Kidney capillary endothelial cell (primary cell): ENCODE results near the gene MYZAP.
A peak's percentile ranks its signal among the peaks of the same experiment; 100 is the strongest.

ENCODE experiments used
- DNase-seq: peaks from one replicate; pipeline ENCODE4 v3.0.0-alpha.2; 2018; ENCODE audit warnings: low spot score

The MYZAP gene

DNA sequence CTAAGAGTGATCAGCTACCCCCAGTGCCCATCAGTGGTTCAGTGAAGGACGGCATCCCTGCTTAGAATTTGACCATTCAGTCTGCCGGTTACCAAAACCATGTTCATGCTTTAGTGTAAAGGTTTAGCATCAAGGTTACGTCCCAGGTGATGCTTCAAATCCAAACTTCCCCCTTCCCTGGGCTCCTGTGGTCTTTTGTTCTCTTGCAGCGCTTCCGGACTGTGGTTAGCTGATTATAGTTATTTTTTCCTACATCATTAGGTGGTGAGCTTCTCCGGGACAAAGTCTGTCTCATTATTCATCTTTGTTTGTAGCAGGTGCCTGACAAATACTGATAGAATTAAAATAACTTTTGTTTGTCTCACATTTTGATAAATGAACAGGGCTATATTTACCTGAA lies 28.3 kb upstream of the MYZAP start:
- DNase-seq = no peak

DNA sequence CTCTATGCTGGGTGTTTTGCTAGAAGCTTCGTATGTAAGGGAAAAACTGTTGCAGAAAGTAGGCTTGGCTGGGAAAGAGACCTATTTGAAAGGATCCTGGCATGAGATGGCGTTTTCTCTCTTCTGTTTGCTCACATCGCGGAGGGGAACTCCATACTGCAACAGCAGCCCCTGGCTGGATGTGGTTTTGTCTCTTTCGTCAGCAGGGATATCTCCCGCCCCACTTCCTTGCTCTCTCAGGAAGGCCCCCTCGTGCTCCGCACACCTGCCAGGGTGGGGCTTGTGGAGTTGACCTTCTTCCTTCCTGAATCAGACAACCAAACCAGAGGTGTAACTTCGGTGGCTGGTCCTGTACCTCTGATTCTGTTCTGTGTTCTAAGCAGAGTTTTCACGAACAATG lies 26.4 kb upstream of the MYZAP start:
- DNase-seq = no peak

DNA sequence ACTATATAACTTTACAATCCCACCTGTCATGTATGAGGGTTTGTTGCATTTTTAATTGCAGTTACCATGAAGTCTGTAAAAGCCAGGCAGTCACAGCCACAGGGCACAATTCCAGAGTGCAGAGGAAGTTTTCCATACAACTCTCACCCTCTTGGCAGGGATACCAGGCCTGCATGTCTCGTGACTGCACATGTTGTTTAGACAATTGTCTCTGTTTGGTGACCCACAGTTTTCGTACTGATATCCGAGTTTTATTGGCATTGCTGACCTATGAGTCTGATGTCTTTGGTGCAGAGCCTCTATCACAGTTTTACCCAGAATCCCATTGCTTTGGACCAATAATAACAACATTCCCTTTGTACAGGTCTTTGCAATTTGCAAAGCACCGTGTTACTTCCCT lies 24.9 kb upstream of the MYZAP start:
- DNase-seq = no peak

DNA sequence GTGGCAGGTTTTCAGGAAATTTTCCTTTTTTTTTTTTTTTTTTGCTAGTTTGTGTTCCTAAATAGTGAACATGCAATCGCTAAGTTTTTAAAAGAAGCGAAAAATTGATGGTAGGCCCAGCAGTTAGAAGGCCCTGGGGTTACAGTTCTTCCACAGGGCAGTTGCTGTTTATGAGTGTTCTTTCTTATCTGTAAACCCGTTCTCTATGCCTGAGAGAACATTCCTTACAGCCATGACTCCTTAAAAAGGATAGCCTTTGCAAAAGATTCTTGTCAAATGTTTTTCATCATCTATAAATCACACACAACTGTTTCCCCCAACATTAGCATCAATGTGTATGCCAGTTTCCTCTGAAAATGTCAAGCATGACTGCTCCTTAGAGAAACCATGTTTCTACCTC lies 23.8 kb upstream of the MYZAP start:
- no peak for DNase-seq

DNA sequence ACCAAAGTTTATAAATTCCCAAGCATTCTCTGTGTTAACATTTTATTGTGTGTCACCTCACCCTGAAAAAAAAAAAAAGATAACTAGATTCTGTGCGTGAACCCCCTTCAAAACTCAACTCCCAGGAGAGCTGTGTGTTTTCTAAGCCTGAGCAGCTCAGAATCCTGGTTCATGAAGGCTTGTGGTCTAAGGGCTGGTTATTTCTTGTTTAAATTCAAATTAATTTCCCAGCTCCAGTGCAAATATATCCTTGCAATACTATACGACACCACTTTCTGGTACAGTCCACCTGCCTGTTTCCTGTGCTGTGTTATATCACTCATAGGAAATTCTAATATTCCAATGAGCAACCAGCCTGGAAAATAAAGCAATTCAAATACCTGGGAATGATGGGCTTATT lies 23.4 kb upstream of the MYZAP start:
- no peak for DNase-seq

DNA sequence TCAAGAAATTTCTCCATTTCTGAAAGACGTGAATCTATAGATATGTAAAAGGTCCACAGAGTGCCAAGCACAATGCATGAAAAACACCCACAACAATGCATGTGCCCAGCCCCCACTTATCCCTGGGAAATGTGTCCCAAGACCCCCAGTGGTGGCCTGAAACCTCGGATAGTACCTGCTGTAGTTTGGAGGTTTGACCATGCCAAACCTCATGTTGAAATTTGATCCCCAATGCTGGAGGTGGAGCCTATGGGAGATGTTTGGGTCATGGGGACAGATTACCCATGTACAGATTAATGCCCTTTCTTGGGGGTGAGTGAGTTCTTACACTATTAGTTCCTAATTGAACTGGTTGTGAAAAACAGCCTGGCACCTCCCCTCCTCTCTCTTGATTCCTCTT lies 21.4 kb upstream of the MYZAP start:
- no peak for DNase-seq

DNA sequence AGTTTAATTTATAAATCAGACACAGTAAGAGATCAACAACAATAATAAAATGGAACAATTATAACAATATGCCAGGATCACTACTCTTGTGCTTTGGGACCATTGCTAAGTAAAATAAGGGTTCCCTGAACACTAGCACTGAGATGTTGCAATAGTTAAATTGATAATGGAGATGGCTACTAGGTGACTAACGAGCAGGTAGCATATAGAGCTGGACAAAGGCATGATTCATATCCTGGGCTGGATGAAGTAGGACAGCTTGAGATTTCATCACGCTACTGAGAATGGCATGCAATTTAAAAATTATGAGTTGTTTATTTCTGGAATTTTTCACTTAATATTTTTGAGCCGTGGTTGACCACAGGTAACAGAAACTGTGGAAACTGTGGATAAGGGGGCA lies 20.7 kb upstream of the MYZAP start:
- DNase-seq = no peak

DNA sequence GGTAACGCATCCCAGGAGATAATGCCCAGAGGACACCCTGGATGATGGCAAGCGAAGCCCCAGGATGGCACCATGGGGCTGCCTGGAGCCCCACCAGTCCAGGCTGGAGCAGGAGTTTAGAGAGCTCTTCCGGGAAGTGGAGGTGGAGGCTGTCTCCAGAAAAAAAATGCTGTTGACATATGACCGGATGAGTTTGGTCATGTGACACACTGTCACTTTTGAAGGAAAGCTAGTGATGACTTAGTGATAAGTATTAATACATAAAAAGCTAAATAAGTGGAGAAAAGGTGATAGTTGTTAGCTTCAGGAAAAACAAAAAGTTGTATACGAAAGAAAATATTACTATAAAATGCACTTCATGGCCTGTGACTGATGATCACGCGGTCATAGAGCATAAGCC lies 20.0 kb upstream of the MYZAP start:
- no peak for DNase-seq

DNA sequence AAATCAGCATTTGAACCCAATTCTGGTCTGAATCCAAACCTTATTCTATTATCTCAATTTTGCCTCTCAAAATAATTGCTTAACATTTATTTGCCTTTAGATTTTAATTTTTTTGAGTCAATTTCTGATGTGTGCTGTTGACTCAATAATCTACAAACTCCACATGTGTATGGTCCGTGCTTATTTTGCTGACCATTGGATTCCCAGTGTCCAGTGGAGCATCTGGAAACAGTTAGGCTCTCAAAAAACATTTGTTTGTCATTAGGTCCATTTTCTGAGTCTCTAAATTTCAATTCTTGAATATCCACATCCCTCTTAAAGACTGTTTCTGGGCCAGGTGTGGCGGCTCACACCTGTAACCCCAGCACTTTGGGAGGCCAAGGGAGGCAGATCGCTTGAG lies 19.2 kb upstream of the MYZAP start:
- DNase-seq = no peak

DNA sequence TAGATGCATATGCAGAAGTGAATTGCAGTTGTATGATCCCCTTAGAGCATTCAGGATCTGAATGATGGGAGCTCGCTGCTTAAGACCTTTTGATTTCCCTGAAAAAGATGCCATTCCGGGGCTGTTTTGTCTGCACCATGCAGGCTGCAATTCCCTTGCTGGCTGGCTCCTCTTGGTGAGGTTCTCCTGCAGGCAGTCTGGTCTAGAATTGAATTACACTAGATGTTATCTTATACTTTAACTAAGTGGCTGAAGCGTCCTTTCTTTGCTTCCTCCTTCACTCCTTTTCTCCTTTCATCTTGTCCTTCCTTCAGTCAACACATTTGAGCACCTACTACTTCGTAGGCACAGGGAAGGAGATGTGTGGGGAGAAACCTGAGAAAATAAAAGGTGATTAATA lies 18.6 kb upstream of the MYZAP start:
- DNase-seq = no peak

DNA sequence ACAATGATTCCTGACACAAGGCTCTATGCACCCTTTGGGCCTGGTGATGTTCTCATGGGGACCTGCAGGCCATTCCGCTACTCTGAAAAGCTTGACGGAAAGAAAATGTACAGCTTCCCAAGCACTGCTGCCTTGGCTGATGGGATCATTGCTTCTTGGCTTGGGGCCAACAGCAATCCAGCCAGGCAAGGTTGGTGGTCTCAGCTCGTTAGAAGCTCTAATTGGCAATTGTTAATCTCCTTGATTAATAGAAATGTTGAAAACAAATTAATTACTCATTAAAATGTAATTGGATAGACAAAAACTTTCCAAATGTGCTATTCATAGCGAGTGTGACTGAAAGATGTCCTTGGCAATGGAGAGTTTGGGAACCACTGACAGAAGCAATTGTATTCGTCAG lies 16.3 kb upstream of the MYZAP start:
- no peak for DNase-seq

DNA sequence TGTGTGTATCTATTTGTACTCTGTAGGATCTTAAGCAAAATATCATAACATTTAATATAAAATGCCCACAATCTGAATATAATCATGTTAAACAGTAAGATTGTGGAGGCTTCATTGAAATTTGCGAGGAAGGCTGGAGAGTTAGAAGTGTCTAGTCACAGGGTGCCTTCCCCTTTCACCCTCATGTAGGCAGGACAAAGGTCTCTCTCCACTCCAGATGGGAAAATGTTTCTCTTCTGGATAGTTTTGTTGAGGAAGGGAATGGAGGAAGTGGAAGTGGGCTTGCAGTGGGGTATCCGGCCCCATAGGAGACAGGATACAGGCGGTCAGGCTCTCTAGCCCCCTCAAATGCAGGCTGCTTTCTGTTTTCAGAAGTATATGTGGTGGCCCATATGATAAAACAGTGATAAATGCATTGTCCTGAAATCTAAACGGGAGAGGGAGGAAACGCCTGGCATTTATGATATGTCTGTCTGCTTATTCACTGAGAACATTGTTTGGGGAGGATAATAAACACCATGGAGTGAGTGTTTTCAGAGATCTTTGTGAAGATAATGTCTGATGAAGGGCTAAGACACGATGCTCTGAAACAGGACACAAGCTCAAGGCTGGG lies 13.3 kb upstream of the MYZAP start:
- peak; percentile 63 for DNase-seq

DNA sequence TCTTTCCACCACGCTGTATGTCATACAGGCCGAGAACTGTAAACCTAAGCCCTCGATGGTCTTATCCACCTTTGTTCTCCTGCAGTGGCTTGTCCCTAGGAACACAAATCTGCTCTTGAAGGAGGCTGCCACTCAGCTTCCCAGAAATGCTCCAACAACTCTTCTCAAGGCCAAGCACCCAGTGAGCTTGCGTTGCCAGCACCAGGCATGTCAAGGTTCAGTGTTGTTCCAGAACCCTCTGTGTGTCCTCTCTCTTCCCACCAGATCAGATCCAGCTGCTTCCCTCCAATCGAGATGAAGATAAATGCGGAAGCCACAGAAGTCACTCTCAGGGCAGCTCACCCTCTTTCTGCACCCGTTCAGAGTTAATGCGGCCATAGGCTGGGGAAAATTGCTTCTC lies 11.3 kb upstream of the MYZAP start:
- DNase-seq = no peak

DNA sequence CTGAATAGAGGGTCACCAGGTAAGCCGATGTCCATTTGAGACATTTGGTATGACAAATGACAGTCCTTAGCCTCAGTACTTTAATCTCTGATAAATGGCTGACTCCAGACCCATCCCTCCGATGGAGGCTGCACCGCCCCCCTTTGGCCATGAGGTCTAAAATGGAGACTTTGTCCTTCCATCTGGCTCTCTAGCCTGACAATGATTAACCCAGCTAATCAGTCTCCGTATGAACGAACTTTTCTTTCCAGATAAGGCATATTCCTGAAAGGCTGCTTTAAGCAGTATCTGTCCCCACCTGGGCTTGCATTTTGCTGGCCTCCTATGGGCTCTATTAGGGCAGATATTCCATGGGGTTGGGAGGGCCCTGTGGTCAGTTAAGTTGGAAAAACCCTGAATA lies 10.8 kb upstream of the MYZAP start:
- DNase-seq = no peak

DNA sequence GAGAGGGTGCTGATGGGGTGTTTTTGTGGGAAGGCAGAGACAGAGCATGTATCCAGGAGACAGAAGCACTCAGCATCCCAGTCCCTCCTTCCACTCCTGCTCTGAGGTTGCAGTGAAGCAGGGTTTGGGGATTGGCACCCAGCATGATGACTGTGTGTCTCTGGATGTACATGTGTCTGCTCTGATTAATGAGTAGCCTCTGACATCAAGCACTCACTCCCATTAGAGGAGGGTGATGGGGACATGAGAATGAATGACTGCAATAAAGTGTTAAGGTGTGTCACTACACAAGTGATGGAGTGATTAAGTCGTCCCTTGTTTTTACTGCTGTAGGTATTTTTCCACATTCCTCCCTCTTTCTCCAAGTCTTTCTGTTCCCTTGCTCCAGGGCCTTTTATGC lies 9.6 kb upstream of the MYZAP start:
- no peak for DNase-seq

DNA sequence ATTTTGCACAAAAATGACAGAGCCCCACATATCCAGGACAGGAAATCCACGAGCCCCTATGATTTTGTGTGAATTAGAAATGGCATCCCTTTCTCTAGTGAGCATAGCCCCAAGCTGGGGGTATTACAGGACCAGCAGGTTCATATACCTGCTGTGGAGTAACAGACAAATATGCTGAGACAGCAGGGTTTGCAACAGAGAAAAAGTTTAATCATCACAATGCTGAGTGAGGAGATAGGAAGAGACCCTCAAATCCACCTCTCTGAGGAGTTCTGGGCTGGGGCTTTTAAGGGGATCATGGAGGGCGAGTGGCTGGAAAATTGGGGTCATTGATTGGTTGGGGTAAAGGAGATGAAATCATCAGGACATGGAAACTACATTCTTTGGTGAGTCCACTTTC lies 8.4 kb upstream of the MYZAP start:
- no peak for DNase-seq

DNA sequence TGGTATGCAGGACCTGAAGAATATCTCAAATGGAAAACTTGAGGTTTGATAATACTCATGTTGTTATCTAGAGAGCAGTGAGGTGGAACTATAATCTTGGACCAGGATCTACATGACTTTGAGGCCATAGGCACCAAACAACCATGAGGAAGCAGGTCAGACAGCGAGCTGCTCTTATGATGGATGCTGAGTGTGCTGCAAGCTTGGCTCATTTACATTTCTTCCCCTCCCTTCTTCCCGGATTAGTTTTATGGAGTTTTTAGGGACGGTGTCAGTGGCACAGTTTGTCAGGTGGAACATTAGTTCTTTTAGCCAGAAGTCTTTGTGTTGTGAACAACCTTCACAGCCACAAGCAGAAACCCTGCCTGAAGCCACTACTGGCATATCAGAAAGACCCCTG lies 8.0 kb upstream of the MYZAP start:
- no peak for DNase-seq

DNA sequence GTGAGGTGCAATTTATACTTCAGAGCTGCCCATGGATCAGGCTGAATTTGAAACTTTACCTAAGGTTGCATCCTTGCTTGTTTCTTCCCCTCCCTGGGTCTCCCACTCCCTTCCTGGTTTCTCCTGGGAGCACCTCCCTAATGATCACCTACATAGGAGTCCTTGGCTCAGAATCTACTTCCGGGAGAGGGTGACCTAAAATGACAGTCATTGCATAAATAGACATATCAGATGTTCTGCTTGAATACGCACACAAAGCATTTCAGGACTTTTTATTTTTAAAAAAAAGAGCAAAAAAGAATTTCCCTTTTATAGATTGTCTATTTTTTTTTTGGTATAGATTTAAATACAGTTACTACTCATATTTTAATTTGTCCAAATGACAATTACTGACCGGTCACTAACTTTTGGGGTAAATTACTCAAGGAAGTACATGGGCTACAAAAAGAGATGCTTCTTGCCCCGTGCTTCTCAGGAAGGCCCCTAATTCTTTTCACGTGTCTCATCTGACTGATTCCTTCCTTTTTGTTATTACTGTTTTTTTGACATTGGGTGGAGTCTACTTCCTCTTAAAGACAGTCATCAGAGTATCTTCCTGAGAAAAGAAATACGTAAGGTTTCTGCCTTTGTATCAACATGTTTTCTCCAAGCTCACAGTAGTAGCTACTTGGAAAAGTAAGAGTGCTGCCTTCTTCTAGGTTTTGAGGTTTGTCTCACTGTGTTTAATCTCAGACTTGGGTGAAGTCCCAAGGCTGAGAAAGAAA lies 4.9 kb upstream of the MYZAP start:
- DNase-seq = peak; percentile 60

DNA sequence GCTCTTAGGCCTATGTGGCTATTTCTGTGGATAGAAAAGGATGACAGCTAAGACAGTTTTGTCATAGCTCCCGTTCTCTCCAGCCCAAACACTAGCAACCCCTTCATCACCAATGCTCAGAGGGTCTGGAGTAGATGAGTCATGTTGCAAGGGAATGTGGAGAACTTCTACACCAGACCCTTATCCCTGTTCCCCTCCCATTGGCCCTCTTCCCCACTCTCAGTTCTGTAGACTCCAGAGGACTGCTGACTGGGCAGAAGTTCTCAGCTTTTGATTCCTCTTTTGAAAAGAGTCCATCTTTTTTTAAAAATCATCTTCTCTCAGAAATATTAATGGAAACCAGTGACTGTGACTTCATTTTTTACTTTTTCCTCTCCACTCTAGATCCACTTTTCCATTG lies 2.4 kb upstream of the MYZAP start:
- DNase-seq = no peak

DNA sequence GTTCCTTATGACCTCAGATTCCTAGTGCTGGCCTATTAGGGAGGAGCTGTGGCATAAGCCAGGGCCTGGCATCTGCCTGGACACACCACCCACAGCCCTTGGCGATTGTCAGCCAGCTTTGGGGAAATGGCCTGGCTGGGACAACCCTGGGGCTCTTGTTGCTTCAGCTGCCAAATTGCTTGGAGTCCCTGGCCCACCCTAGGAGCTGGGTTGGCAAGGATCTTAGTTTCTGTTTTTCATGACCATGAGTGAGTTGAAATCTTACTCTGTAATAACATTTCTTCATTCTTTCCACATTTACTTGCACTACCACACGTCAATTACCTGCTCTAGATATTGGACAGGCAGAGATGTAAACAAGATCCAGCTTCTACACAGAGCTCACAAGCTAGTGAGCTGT lies 1.9 kb upstream of the MYZAP start:
- DNase-seq = no peak

DNA sequence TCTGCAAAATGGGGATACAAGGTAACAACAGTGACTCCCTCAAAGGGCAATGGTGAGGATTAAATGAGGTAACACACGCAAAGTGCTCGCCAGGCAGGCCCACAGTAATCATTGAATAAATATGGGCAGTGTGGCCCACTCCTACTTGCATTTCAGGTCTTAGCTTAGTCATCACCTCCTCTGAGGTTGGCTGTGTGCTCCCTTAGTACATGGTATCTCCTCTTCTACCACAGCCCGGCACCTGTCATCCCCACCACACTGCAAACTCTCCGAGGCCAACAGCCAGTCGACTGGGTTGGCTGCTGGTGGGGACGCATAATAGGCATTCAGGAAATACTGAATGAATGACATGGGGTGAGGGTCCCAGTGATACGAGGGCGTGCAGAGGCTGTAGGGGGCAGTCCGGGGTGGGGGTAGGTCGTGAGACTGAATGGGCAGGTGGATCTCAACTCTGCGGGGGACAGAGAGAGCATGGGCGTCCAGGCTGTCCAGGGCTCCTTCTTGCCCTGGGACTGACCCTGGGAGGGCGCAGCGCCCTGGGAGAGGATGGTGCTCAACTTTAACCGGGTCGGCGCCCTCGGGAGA lies 375 bp upstream of the MYZAP start:
- no peak for DNase-seq

DNA sequence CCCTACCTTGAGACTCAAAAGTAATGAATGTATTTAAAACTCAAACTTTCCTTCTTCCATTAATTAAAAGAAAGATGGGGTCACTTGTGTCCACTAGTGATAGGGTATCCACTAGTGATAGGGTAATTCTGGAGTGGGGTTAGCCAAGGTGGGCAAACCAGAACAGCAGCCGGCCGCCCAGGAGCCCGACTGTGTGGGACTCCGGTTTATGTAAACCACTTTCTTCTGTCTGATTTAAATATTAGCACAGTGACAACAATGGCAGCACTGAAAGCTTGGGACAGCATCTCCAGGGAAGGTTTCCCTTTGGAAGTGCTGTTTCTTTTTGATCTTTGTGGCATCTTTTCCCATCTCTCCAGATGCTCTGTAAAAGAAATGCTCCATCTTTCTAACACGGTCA lies 722 bp downstream of the MYZAP start:
- DNase-seq = no peak

DNA sequence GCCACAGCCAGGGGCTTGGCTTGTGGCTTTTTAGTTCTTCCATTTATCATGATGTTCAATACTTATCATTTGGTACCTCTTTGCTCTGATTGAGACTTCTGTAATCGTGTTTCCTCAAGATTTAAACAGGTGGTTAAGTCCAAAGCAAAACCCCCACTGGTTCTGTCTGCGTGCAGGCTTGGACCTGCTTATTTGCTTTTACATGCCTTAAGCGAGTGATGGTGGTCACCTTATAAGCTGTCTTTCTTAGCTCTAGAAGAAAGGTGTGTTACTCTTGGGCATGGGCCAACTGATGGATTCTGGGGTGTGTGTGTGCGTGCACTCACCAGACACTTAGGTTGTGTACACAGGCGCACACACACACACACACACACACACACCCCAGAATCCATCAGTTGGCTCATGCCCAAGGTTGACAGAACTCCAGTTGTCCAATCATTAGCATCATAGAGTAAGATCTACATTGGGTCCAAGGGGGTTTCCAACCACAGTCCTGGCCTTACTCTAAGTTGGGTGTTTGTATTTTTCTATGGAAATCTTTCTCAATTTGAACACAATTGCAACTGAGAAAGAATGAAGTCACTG lies 1.2 kb downstream of the MYZAP start:
- DNase-seq = no peak

DNA sequence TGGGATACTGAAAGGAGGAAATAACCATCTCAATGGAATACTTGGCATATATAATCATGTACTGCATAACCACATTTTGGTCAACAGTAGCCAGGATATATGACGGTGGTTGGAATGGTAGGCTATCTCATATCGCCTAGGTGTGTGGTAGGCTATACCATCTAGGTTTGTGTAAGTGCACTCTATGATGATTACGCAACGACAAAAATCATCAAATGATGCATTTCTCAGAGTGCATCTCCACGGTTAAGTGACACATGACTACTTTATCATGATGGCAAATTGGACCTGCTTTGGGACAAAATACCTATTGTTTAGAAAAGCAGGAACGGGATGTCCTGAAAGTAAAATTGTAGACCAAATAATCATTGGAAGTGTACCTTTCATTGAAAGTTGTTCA lies 2.8 kb downstream of the MYZAP start:
- DNase-seq = no peak
